NCI-H345 treated with DMSO at 0.1 percent for 48 hours (cell line): ENCODE data around the gene MFSD12.
"Not testable (repeated sequence)": the region's sequence is repeated elsewhere in the genome, so short reads cannot be mapped to it uniquely, and the experiment has no call there.

ENCODE experiments used
- DNase-seq: peaks from one replicate; lab custom pipeline; 2025; ENCODE audit not compliant: unreplicated experiment; lab: John Stamatoyannopoulos, UW

Gene MFSD12

GRCh38 chr19:3508771-3509535, 48.4 kb downstream of the MFSD12 start:
- DNase-seq: no peak

- DNase-seq: not testable (repeated sequence)
Measured at GRCh38 chr19:3508121-3508661, 49.2 kb downstream of the MFSD12 start.

GRCh38 chr19:3507371-3508120, 49.8 kb downstream of the MFSD12 start:
- DNase-seq: no peak

GRCh38 chr19:3506384-3507340, 50.7 kb downstream of the MFSD12 start:
- no peak for DNase-seq

- peak; percentile 97 for DNase-seq
Measured at GRCh38 chr19:3505598-3506383, 51.6 kb downstream of the MFSD12 start, which contains the start of gene FZR1. Gene FZR1 (plus strand): TSS chr19:3506311. CDS start chr19:3522990, 16,679 bp downstream.

- DNase-seq: no peak
Measured at GRCh38 chr19:3504735-3505134, 52.7 kb downstream of the MFSD12 start.

- DNase-seq: no peak
Measured at GRCh38 chr19:3503036-3503572, 54.3 kb downstream of the MFSD12 start.

- DNase-seq: no peak
Measured at GRCh38 chr19:3501780-3502179, 55.6 kb downstream of the MFSD12 start.

- peak; percentile 97 for DNase-seq
Measured at GRCh38 chr19:3500429-3501101, 56.8 kb downstream of the MFSD12 start, which contains the start of gene DOHH. Gene DOHH (minus strand): TSS chr19:3500674. CDS start chr19:3496814, 3,860 bp downstream.

GRCh38 chr19:3499738-3500428, 57.5 kb downstream of the MFSD12 start:
- DNase-seq: no peak

GRCh38 chr19:3497757-3498520, 59.4 kb downstream of the MFSD12 start:
- DNase-seq: no peak

GRCh38 chr19:3496392-3497273, 60.8 kb downstream of the MFSD12 start:
- DNase-seq: no peak

GRCh38 chr19:3494559-3494958, 62.8 kb downstream of the MFSD12 start:
- DNase-seq: no peak
